Peyer's patch (tissue), 4 donors: ENCODE data around the gene LRRC56. TPM values are rescaled to one million over a fixed set of nuclear protein-coding genes. Genes with fewer than 3 reads are reported as not detected.

ENCODE experiments used
- DNase-seq, 3 donors: peaks; one replicate each; pipeline ENCODE4 v3.0.0-alpha.2; 2017 to 2019
- H3K27ac ChIP-seq, 4 donors: fragments of 200-600 bp; sonication (generic); one replicate each; pipeline ENCODE4 v1.5.1; 2016 to 2019
- H3K27me3 ChIP-seq, 2 donors: fragments of 200-600 bp; sonication (generic); one replicate each; pipeline ENCODE4 v1.5.1; 2019
- H3K36me3 ChIP-seq, 3 donors: fragments of 200-600 bp; sonication (generic); one replicate each; pipeline ENCODE4 v1.5.1; 2016 to 2019
- H3K4me1 ChIP-seq, 4 donors: fragments of 200-600 bp; sonication (generic); one replicate each; pipeline ENCODE4 v1.5.1; 2016 to 2019
- H3K4me3 ChIP-seq, 4 donors: fragments of 200-600 bp; sonication (generic); 1 replicate in 3 of 4; 2 replicates in 1 of 4; pipeline ENCODE4 v1.5.1; 2016 to 2019; ENCODE audit warnings: mild to moderate bottlenecking in 1 of 4
- H3K9me3 ChIP-seq, 4 donors: fragments of 200-600 bp; sonication (generic); one replicate each; pipeline ENCODE4 v1.5.1; 2016 to 2019; ENCODE audit warnings: mild to moderate bottlenecking in 1 of 4
- POLR2A ChIP-seq, 2 donors: fragments of 450-650 bp; IDR thresholded peaks; one replicate each; pipeline ENCODE4 v1.5.1; 2017; ENCODE audit warnings: antibody characterized with exemption in 2 of 2, mild to moderate bottlenecking in 2 of 2, moderate library complexity in 2 of 2
- total RNA-seq, 4 donors: library from RNA; depleted of rRNA; stranded (reverse); fragments of >200 nt; gene quantifications; one replicate each; pipeline ENCODE4 v1.1.0, GENCODE V29; 2016
- TF ChIP-seq, protein P1 (sequence below), 6 experiments: fragments of 450-650 bp in 4 of 6; fragments of 200-600 bp in 2 of 6; sonication (generic) in 1 of 6; IDR thresholded peaks; one replicate each; pipeline ENCODE4 v1.5.1; 2017 to 2019; ENCODE audit warnings: antibody characterized with exemption in 6 of 6, mild to moderate bottlenecking in 3 of 6, moderate library complexity in 1 of 6

LRRC56 gene
- total RNA-seq, 4 donors from 2014 or later = 0.67 to 4.1 (median 2.4) TPM

DNA sequence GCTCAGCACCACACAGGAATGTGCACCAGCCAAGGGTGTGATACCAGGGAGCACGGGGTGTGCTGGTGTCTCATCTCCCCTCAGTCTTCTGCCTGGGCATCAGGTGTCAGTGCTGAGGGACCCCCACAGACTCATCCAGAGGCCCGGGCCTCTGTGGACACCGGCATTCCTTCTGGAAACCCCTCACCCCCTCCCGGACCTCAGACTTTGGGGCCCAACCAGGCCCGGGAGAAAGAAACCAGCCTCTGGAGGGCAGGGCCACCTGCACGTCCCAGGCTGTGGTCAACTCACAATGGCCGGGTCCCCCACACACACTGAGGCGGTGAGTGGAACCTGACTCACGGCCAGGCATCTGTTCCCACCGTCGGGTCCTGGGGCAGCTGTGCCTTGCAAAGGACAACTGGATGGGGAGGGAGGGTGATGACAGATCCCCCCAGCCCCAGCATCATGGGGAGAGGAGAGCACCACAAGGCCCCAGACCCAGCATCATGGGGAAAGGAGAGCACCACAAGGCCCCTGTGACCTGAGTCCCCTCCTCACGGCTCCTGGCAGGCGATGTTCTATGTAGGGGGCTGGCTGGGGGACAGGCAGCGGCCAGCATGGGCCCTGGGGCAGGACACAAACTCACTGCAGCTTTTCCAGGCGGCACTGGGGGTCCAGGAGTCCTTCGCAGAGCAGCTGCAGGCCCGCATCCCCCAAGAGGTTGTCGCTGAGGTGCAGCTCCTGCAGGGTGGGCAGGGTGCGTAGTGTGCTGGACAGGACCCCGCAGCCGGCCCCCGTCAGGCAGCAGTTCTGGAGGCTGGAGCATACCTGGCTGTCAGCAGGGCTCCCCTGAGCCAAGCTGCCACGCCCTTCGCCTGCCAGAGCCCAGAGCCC lies 37.9 kb upstream of the LRRC56 start:
- Histone ChIP-seq H3K4me1 (peaks cover 0 to 16% (median 11%) of the 10 kb centered on the region in 4 donors), H3K27me3 (no peaks in the 10 kb centered on the region), H3K9me3 (no peaks in the 10 kb centered on the region), H3K36me3 (peaks cover 0 to 72% (median 0%) of the 10 kb centered on the region in 3 donors), H3K4me3 (no peak overlapping the region), H3K27ac (no peak overlapping the region)
- DNase-seq = no peak
- TF ChIP-seq, protein P1, sequence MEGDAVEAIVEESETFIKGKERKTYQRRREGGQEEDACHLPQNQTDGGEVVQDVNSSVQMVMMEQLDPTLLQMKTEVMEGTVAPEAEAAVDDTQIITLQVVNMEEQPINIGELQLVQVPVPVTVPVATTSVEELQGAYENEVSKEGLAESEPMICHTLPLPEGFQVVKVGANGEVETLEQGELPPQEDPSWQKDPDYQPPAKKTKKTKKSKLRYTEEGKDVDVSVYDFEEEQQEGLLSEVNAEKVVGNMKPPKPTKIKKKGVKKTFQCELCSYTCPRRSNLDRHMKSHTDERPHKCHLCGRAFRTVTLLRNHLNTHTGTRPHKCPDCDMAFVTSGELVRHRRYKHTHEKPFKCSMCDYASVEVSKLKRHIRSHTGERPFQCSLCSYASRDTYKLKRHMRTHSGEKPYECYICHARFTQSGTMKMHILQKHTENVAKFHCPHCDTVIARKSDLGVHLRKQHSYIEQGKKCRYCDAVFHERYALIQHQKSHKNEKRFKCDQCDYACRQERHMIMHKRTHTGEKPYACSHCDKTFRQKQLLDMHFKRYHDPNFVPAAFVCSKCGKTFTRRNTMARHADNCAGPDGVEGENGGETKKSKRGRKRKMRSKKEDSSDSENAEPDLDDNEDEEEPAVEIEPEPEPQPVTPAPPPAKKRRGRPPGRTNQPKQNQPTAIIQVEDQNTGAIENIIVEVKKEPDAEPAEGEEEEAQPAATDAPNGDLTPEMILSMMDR (IDR thresholded peaks at IDR 0.05) = no peak
- no peak for TF ChIP-seq POLR2A (IDR thresholded peaks at IDR 0.05)

DNA sequence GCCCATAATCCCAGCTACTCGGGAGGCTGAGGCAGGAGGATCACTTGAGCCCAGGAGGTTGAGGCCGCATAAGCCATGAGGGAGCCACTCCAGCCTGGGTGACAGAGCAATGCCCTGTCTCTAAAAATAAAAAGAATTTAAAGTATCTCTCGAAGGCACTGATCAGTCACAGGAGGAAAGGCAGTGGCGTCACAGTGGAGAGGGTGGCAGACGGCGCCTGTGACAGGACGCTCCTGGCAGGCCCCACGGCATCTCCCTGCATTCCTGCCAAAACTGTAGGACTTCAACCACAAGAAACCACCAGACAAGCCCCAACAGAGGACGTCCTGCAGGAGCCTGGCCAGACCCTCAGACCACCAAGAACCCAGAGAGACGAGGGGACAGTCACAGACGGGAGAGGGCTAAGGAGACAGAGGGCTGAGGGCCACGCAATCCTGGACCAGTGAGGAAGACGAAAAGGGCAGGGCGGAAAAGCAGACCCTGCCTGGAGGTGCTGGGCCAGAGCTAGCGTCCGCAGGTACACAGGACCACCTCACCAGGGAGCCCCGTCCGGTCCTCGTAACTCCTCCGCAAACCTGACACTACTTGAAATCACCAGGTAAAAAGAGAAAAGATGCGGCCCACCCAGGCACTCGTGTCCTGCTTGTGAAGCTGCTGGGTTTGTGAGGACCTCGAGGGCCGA lies 36.2 kb upstream of the LRRC56 start:
- no peaks in the 10 kb centered on the region for H3K9me3 ChIP-seq
- no peaks in the 10 kb centered on the region for H3K27me3 ChIP-seq
- no peak for DNase-seq
- TF ChIP-seq POLR2A (IDR thresholded peaks at IDR 0.05) = no peak
- TF ChIP-seq, protein P1 (IDR thresholded peaks at IDR 0.05) = no peak
- peaks cover 0 to 58% (median 0%) of the 10 kb centered on the region in 3 donors for H3K36me3 ChIP-seq
- no peak overlapping the region for H3K27ac ChIP-seq
- H3K4me3 ChIP-seq = no peak overlapping the region
- peaks cover 6 to 32% (median 16%) of the 10 kb centered on the region in 4 donors for H3K4me1 ChIP-seq

- no peak overlapping the region for H3K4me3 ChIP-seq
- H3K4me1 ChIP-seq = peaks cover 6 to 32% (median 16%) of the 10 kb centered on the region in 4 donors
- peak in 1 of 3 donors; percentile 47 for DNase-seq
- H3K27me3 ChIP-seq = no peaks in the 10 kb centered on the region
- TF ChIP-seq, protein P1 (IDR thresholded peaks at IDR 0.05) = no peak
- TF ChIP-seq POLR2A (IDR thresholded peaks at IDR 0.05) = no peak
- no peak overlapping the region for H3K27ac ChIP-seq
- H3K9me3 ChIP-seq = no peaks in the 10 kb centered on the region
- peaks cover 0 to 51% (median 0%) of the 10 kb centered on the region in 3 donors for H3K36me3 ChIP-seq
Observed at GRCh38 chr11:501683-502287, 35.5 kb upstream of the LRRC56 start.

DNA sequence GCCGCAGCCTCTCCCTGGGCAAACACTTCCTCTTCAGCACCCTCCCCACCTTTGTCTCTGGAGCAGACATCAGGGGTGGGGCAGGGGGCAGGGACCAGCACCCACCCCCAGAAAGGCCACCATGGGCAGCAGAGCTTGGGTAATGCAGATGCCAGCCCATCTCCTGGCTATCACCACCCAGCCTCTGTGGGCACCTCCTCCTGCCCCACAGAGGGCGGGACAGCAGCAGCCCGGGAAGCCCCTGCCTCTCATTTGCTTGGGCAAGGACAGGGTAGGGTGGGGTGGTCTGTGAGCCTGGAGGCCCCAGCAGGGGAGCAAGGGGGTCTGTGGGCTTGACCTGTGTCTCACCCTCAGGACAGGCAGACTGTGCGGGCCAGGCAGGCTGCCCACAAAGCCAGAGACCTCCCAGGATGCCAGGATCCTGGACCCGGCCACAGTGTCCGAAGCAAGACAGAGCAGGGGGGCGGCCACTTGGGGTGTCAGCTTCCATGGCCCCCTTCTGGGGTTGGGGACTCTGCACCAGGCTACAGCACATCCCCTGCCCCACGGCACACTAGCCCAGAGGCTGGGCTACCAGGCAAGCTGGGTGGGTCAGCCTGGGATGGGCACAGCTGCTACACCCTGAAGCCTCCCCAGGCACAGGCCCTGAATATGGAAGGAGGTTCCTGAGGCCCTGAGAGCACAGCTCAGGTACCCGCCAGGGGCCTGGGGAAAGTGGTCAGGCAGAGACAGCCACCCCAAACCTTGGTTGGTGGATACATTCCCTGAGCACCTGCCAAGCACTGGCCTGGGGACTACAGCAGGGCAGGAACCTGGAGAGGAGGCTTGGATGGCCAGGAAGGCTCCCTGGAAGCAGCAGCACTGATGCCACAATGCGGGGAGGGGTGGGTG lies 34.8 kb upstream of the LRRC56 start:
- Histone ChIP-seq H3K4me3 (no peak overlapping the region), H3K36me3 (peaks cover 0 to 45% (median 0%) of the 10 kb centered on the region in 3 donors), H3K9me3 (no peaks in the 10 kb centered on the region), H3K4me1 (peaks cover 6 to 33% (median 17%) of the 10 kb centered on the region in 4 donors), H3K27me3 (no peaks in the 10 kb centered on the region), H3K27ac (peak overlapping the region in 2 of 4 donors; percentile 6 to 73)
- TF ChIP-seq POLR2A (IDR thresholded peaks at IDR 0.05) = no peak
- TF ChIP-seq, protein P1 (IDR thresholded peaks at IDR 0.05) = no peak
- peak in 1 of 3 donors; percentile 44 for DNase-seq
